ENCODE measurements around the gene STRA6.

DNA sequence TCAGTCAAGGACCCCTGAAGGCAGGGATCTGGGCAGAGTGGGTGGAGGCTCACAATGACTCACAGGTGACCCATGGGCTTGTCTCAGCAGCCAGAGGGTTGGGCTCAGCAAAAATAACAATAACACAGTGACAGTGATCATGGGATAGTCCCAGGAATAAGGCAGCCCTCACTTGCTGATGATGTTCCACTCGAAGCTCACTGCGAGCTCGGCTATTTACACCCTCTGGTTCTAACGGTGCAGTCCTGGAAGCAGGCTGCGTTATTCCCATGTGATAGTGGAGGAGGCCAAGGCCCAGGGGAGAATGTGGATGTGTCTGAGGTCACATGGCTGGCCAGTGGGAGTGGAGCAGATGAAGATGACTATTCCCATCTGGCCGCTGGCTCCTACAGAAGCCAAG, 49.7 kb upstream of the STRA6 start:
- TF ChIP-seq, protein P1, sequence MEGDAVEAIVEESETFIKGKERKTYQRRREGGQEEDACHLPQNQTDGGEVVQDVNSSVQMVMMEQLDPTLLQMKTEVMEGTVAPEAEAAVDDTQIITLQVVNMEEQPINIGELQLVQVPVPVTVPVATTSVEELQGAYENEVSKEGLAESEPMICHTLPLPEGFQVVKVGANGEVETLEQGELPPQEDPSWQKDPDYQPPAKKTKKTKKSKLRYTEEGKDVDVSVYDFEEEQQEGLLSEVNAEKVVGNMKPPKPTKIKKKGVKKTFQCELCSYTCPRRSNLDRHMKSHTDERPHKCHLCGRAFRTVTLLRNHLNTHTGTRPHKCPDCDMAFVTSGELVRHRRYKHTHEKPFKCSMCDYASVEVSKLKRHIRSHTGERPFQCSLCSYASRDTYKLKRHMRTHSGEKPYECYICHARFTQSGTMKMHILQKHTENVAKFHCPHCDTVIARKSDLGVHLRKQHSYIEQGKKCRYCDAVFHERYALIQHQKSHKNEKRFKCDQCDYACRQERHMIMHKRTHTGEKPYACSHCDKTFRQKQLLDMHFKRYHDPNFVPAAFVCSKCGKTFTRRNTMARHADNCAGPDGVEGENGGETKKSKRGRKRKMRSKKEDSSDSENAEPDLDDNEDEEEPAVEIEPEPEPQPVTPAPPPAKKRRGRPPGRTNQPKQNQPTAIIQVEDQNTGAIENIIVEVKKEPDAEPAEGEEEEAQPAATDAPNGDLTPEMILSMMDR (conservative IDR thresholded peaks at IDR 0.05; ENCODE audit: low read depth, low read length): no peak
- no peak for TF ChIP-seq EZH2 (IDR thresholded peaks at IDR 0.05; ENCODE audit: borderline replicate concordance, low read depth, low read length, poor library complexity, severe bottlenecking)
